CD8-positive, alpha-beta memory T cell (primary cell): ENCODE data around the gene GPRC5D. TPM values are rescaled to one million over a fixed set of nuclear protein-coding genes. Genes with fewer than 3 reads are reported as not detected.

Experiments used
- CTCF ChIA-PET: fragments of 350-600 bp; sonication (Branson Sonifier 250); formaldehyde crosslinking; loops from one replicate; lab custom pipeline; 2021; ENCODE audit warnings: antibody characterized with exemption; lab: Charles Lee
- POLR2A ChIA-PET: fragments of 350-600 bp; sonication (Branson Sonifier 250); formaldehyde crosslinking; loops from one replicate; lab custom pipeline; 2021; ENCODE audit warnings: antibody characterized with exemption; lab: Charles Lee
- DNase-seq, 5 donors: peaks; one replicate each; pipeline versions ENCODE4 v3.0.0 to v3.0.0-alpha.2; 2020 to 2022; ENCODE audit warnings: mixed read lengths in 1 of 5
- H3K27ac ChIP-seq: one replicate; pipeline ENCODE4 v1.7.0; 2013; ENCODE audit warnings: low read depth, mild to moderate bottlenecking, low read length, moderate library complexity
- H3K27me3 ChIP-seq: 2 replicates; pipeline ENCODE4 v1.7.0; 2013; ENCODE audit warnings: low read length, mild to moderate bottlenecking; ENCODE audit not compliant: insufficient read depth, poor library complexity, severe bottlenecking
- H3K36me3 ChIP-seq: 2 replicates; pipeline ENCODE4 v1.7.0; 2013; ENCODE audit warnings: mild to moderate bottlenecking, low read length, moderate library complexity; ENCODE audit not compliant: insufficient read depth
- H3K4me1 ChIP-seq: 2 replicates; pipeline ENCODE4 v1.7.0; 2013; ENCODE audit warnings: mild to moderate bottlenecking, low read length, moderate library complexity; ENCODE audit not compliant: insufficient read depth
- H3K4me3 ChIP-seq: 2 replicates; pipeline ENCODE4 v1.7.0; 2013; ENCODE audit warnings: mild to moderate bottlenecking, low read length
- H3K9me3 ChIP-seq: 2 replicates; pipeline ENCODE4 v1.7.0; 2013; ENCODE audit warnings: mild to moderate bottlenecking, low read length
- H3K27ac Mint-ChIP-seq, 8 donors: one replicate each; pipeline ENCODE4 v1.8.0; 2020 to 2021; ENCODE audit warnings: mixed read lengths in 8 of 8, mild to moderate bottlenecking in 6 of 8, inconsistent platforms in 3 of 8, moderate library complexity in 3 of 8
- H3K27me3 Mint-ChIP-seq, 2 donors: one replicate each; pipeline ENCODE4 v1.8.0; 2020 to 2021; ENCODE audit warnings: mixed read lengths in 2 of 2, mild to moderate bottlenecking in 1 of 2, moderate library complexity in 1 of 2
- H3K36me3 Mint-ChIP-seq, 3 donors: one replicate each; pipeline ENCODE4 v1.8.0; 2020 to 2021; ENCODE audit warnings: mixed read lengths in 3 of 3, inconsistent platforms in 1 of 3, mild to moderate bottlenecking in 1 of 3
- H3K4me1 Mint-ChIP-seq, 3 donors: one replicate each; pipeline ENCODE4 v1.8.0; 2020 to 2021; ENCODE audit warnings: mixed read lengths in 3 of 3, inconsistent platforms in 1 of 3, mild to moderate bottlenecking in 1 of 3
- H3K4me3 Mint-ChIP-seq, 7 donors: one replicate each; pipeline ENCODE4 v1.8.0; 2020 to 2021; ENCODE audit warnings: mixed read lengths in 7 of 7, mild to moderate bottlenecking in 6 of 7, moderate library complexity in 4 of 7, inconsistent platforms in 2 of 7
- H3K9me3 Mint-ChIP-seq, 5 donors: one replicate each; pipeline ENCODE4 v1.8.0; 2020 to 2022; ENCODE audit warnings: mixed read lengths in 5 of 5, mild to moderate bottlenecking in 3 of 5, moderate library complexity in 2 of 5, inconsistent platforms in 1 of 5
- polyA plus RNA-seq: library from polyadenylated mRNA; unstranded; fragments of 300-500 nt; fragmentation: Illumina TruSeq; gene quantifications from one replicate; pipeline ENCODE4 v1.2.3, GENCODE V29; 2021
- total RNA-seq, 2 experiments: library from RNA; stranded (reverse); gene quantifications; one replicate each; pipeline ENCODE4 v1.2.3, GENCODE V29; 2021

Gene GPRC5D
- total and polyA plus RNA-seq, 3 experiments from 2014 or later = 0.35 TPM; not detected in 2

DNA sequence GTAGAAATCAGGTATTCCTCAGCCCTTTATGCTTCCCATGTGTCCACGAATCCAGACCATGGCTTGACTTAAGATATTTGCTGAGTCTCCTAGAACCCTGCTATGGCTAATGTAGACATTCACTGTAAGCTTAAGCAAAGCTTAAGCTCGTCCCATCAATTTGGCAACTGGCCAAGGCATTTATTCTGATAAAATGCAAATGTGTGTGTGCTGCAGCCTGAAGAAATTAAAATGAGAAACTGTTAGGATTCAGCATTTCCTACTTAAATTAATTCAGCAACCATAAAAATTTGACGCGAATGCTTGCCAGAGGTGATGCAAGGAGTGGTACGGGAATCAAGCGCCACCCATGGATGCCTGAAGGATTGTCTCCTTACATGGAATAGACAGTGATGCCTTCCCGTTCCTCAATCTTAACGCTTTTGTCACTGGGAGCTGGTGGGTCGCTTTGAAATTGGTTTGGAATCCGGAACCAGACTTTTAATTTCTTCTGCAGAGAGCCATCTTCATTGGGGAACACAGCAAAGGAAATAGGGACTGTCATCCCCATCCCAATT is 34.9 kb upstream of the GPRC5D start:
- Mint-ChIP-seq H3K4me3 (no peak overlapping the region), H3K27me3 (no peaks in the 10 kb centered on the region), H3K36me3 (peaks cover 0 to 25% (median 3%) of the 10 kb centered on the region in 3 donors), H3K4me1 (no peaks in the 10 kb centered on the region), H3K27ac (no peak overlapping the region), H3K9me3 (no peaks in the 10 kb centered on the region)
- Histone ChIP-seq H3K27me3 (no peaks in the 10 kb centered on the region), H3K27ac (no peak overlapping the region), H3K4me1 (no peaks in the 10 kb centered on the region), H3K36me3 (no peaks in the 10 kb centered on the region), H3K9me3 (no peaks in the 10 kb centered on the region), H3K4me3 (no peak overlapping the region)
- ChIA-PET CTCF (no interaction called here), POLR2A (no interaction called here)
- DNase-seq = no peak

DNA sequence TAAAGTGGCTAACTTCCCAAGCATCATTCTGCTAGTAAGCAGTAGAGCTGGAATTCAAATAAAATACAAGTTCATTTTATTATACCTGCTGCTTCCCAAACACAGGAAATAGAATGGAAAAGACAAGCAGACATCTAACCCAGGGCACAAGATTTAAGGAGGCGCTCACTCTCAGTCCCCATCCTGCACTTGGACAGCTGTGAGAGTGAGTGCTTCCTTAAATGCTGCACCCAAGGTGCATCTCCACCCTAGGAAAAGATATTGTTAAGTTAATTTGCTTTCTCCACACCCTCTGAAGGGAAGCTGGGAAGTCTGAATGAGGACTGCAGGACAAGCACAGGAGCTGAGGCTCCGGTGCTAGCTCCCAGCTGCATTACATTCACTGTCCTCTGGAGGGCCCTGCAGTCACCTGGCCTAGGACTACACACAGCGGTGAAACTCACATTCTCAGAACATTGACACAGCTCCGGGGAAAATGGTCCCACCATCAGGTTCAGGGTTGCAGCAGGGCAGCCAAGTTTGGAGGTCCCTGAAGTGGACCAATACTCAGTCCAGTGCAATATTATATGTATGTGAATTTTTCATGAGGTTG is 33.9 kb upstream of the GPRC5D start:
- no peak overlapping the region for H3K27ac Mint-ChIP-seq
- no peaks in the 10 kb centered on the region for H3K27me3 Mint-ChIP-seq
- Histone ChIP-seq H3K4me1 (no peaks in the 10 kb centered on the region), H3K27ac (no peak overlapping the region), H3K36me3 (no peaks in the 10 kb centered on the region), H3K27me3 (no peaks in the 10 kb centered on the region), H3K4me3 (no peak overlapping the region), H3K9me3 (no peaks in the 10 kb centered on the region)
- no peaks in the 10 kb centered on the region for H3K9me3 Mint-ChIP-seq
- CTCF ChIA-PET = no interaction called here
- peaks cover 0 to 25% (median 3%) of the 10 kb centered on the region in 3 donors for H3K36me3 Mint-ChIP-seq
- POLR2A ChIA-PET = no interaction called here
- H3K4me1 Mint-ChIP-seq = no peaks in the 10 kb centered on the region
- no peak overlapping the region for H3K4me3 Mint-ChIP-seq
- DNase-seq = peak in 1 of 5 donors; percentile 12

DNA sequence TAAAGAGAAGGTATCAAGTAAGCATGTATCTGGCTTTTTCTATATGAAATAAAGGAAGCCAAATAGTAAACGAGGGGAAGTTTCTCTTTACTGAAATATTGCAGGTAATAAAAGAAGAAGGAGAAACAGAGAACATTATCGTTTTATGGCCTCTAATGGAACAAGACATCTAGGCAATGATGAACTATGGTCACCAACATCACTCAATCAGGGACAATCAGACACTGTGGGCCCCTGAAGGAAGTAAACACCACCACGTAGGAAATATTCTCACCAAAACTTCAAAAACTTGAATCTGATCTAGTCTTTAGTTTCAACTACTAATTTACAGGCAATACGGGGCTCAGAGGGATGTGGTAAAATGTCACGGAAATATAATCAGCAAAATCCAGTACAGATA is 32.2 kb upstream of the GPRC5D start:
- Mint-ChIP-seq H3K4me1 (no peaks in the 10 kb centered on the region), H3K27me3 (no peaks in the 10 kb centered on the region), H3K4me3 (no peak overlapping the region), H3K9me3 (no peaks in the 10 kb centered on the region), H3K27ac (no peak overlapping the region), H3K36me3 (peaks cover 0 to 25% (median 3%) of the 10 kb centered on the region in 3 donors)
- no peaks in the 10 kb centered on the region for H3K27me3 ChIP-seq
- DNase-seq = no peak
- H3K9me3 ChIP-seq = no peaks in the 10 kb centered on the region
- H3K4me3 ChIP-seq = no peak overlapping the region
- no peaks in the 10 kb centered on the region for H3K4me1 ChIP-seq
- H3K27ac ChIP-seq = no peak overlapping the region
- H3K36me3 ChIP-seq = no peaks in the 10 kb centered on the region
- ChIA-PET POLR2A (no interaction called here), CTCF (no interaction called here)

DNA sequence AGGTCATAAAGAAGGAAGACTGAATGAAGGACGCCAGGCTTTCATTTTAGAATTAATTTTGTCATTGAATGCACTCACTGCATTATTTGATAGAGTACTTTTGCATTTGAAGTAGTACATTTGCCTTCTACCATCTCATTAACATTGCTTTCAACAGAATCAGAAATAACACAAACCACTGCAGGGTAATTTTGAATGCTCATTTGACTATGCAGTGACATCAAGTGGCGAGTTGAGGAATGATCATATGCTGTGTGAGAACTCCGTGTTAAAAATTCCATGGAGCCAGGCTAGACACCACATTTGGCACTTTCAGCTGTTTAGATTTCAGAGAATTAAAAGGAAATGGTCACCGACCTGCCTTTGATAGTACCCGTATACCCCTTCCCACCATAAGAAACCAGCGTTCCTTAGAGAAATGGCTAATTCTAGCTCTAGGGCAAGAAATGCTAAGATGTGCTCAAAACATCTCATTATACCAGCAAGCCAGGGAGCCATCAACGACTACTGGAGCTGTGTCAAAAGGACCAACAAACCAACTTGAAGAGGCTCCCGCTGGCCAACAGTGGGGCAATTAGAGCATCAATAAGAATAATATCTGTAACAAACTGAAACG is 31.6 kb upstream of the GPRC5D start:
- Histone ChIP-seq H3K27me3 (no peaks in the 10 kb centered on the region), H3K4me3 (no peak overlapping the region), H3K4me1 (no peaks in the 10 kb centered on the region), H3K27ac (no peak overlapping the region), H3K36me3 (no peaks in the 10 kb centered on the region), H3K9me3 (no peaks in the 10 kb centered on the region)
- peaks cover 0 to 22% (median 3%) of the 10 kb centered on the region in 3 donors for H3K36me3 Mint-ChIP-seq
- no peaks in the 10 kb centered on the region for H3K9me3 Mint-ChIP-seq
- DNase-seq = peak in 1 of 5 donors; percentile 4
- CTCF ChIA-PET = no interaction called here
- no peak overlapping the region for H3K4me3 Mint-ChIP-seq
- POLR2A ChIA-PET = no interaction called here
- no peaks in the 10 kb centered on the region for H3K4me1 Mint-ChIP-seq
- no peak overlapping the region for H3K27ac Mint-ChIP-seq
- no peaks in the 10 kb centered on the region for H3K27me3 Mint-ChIP-seq

DNA sequence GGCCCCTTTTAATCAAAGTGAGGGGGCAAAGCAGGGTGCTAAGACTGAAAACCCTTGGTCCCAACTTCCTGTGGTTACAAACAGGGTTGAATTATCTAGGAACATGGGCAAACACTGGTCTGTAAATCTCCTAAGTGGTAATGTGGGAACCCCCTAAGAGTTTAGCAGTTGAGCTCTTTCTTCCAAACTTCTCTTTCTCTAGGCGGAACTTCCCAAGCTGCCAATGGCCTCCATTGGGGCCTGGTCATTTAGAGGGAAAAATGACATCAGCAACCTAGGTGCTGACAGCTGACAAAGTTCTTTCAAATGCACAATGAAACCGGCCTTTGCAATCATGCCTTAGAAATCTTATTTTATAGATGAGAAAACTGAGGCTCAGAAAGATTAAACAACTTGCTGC is 30.4 kb upstream of the GPRC5D start:
- H3K36me3 Mint-ChIP-seq = peaks cover 2 to 22% (median 3%) of the 10 kb centered on the region in 3 donors
- Histone ChIP-seq H3K9me3 (no peaks in the 10 kb centered on the region), H3K4me1 (no peaks in the 10 kb centered on the region), H3K36me3 (no peaks in the 10 kb centered on the region), H3K27ac (no peak overlapping the region), H3K27me3 (no peaks in the 10 kb centered on the region), H3K4me3 (no peak overlapping the region)
- CTCF ChIA-PET = interaction anchor here (0.6 kb wide), 1 partner anchor 15 kb away, joined by 3 read pairs; no protein-coding TSS in a partner anchor
- POLR2A ChIA-PET = no interaction called here
- no peak overlapping the region for H3K27ac Mint-ChIP-seq
- DNase-seq = no peak
- H3K27me3 Mint-ChIP-seq = no peaks in the 10 kb centered on the region
- no peaks in the 10 kb centered on the region for H3K4me1 Mint-ChIP-seq
- no peak overlapping the region for H3K4me3 Mint-ChIP-seq
- no peaks in the 10 kb centered on the region for H3K9me3 Mint-ChIP-seq

DNA sequence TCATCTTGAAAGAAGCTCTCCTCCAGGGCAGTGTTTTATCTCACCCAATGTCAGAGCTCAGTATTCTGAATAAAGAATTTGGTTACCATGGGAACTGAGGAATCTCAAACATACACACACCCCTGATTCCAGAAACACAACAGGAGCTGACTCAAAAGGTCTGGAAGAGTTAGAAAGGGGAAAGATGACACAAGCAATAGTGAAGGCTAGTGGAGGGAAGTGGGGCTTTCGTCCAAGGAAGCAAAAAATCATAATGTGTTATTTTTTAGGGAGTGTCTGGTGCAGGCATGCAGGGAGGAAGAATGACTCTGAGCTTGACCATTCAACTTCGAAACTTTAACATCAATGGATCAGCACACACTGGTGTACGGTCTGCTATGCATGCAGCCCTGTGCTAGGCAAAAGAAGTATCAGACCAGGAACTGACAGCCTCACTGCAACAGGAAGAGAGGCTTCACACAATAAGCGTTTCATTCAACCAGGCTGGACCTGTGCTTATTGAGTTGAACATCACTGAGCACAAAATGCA is 27.8 kb upstream of the GPRC5D start:
- Histone ChIP-seq H3K4me3 (no peak overlapping the region), H3K9me3 (no peaks in the 10 kb centered on the region), H3K27me3 (no peaks in the 10 kb centered on the region), H3K4me1 (no peaks in the 10 kb centered on the region), H3K27ac (no peak overlapping the region), H3K36me3 (peaks cover 4% of the 10 kb centered on the region)
- no peaks in the 10 kb centered on the region for H3K27me3 Mint-ChIP-seq
- H3K4me1 Mint-ChIP-seq = no peaks in the 10 kb centered on the region
- POLR2A ChIA-PET = no interaction called here
- H3K9me3 Mint-ChIP-seq = no peaks in the 10 kb centered on the region
- H3K36me3 Mint-ChIP-seq = peaks cover 7 to 17% (median 9%) of the 10 kb centered on the region in 3 donors
- no peak overlapping the region for H3K27ac Mint-ChIP-seq
- CTCF ChIA-PET = interaction anchor here (1.0 kb wide), 1 partner anchor 10 kb away, joined by 3 read pairs; no protein-coding TSS in a partner anchor
- H3K4me3 Mint-ChIP-seq = no peak overlapping the region
- DNase-seq = no peak

DNA sequence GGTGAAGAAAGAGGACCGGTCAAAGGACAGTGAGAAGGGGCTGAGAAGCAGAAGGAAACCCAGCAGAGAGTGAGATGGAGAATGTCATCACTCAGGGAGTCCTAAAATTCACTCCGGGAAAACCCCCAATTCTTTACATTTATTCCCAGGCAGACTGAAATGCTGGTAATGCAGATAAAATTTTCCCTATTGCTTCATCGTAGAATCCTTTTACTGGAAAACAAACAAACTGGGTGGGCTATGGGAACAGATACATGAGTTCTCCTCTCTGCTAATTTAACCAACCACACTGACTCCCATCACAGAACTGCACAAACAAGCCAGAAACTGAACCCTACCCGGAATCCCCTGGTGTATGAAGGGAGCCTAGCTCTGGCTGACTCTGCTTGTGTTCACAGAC is 27.2 kb upstream of the GPRC5D start:
- Mint-ChIP-seq H3K4me1 (no peaks in the 10 kb centered on the region), H3K27me3 (no peaks in the 10 kb centered on the region)
- POLR2A ChIA-PET = no interaction called here

DNA sequence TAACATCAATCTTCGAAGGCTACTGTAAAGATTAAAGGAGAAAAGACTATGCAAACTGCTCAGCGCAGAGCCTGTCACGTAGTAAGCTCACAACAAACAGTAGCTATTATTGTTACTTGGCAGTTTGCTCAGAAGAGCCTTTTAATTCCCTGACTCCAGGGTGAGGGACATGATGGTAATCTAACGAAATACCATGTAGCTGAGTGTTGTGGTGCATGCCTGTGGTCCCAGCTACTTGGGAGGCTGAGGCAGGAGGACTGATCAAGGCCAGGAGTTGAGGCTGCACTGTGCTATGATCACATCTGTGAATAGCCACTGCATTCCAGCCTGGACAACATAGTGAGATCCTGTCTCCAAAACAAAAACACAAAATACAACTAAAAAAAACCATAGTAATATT is 25.3 kb upstream of the GPRC5D start:
- Mint-ChIP-seq H3K27me3 (no peaks in the 10 kb centered on the region), H3K4me1 (no peaks in the 10 kb centered on the region), H3K4me3 (no peak overlapping the region), H3K27ac (no peak overlapping the region), H3K36me3 (peaks cover 25 to 34% (median 32%) of the 10 kb centered on the region in 3 donors), H3K9me3 (peaks cover 8 to 19% (median 15%) of the 10 kb centered on the region in 5 donors)
- no peak overlapping the region for H3K27ac ChIP-seq
- ChIA-PET CTCF (no interaction called here), POLR2A (no interaction called here)
- no peaks in the 10 kb centered on the region for H3K9me3 ChIP-seq
- H3K4me1 ChIP-seq = no peaks in the 10 kb centered on the region
- DNase-seq = no peak
- no peaks in the 10 kb centered on the region for H3K27me3 ChIP-seq
- peaks cover 4% of the 10 kb centered on the region for H3K36me3 ChIP-seq
- H3K4me3 ChIP-seq = no peak overlapping the region

More for the DNA sequence above, 27.2 kb upstream of the GPRC5D start:
- no peak overlapping the region for H3K4me3 ChIP-seq
- H3K9me3 ChIP-seq = no peaks in the 10 kb centered on the region
- Mint-ChIP-seq H3K9me3 (peaks cover 0 to 4% (median 3%) of the 10 kb centered on the region in 5 donors), H3K27ac (no peak overlapping the region), H3K4me3 (no peak overlapping the region), H3K36me3 (peaks cover 12 to 21% (median 14%) of the 10 kb centered on the region in 3 donors)
- H3K36me3 ChIP-seq = peaks cover 4% of the 10 kb centered on the region
- CTCF ChIA-PET = no interaction called here
- DNase-seq = no peak
- no peaks in the 10 kb centered on the region for H3K27me3 ChIP-seq
- no peaks in the 10 kb centered on the region for H3K4me1 ChIP-seq
- H3K27ac ChIP-seq = no peak overlapping the region
